NT2/D1 (cell line): ENCODE measurements around the gene CDC40.

Experiments used
- DNase-seq: peaks from one replicate; pipeline ENCODE4 v3.0.0-alpha.2; 2011; ENCODE audit warnings: low read depth, low spot score
- H3K27me3 ChIP-seq: 2 replicates; pipeline ENCODE4 v1.6.0; 2011; ENCODE audit warnings: mild to moderate bottlenecking; ENCODE audit not compliant: insufficient read length, insufficient read depth
- H3K36me3 ChIP-seq: 2 replicates; pipeline ENCODE4 v1.6.1; 2011; ENCODE audit warnings: mild to moderate bottlenecking, low read length, mixed read lengths; ENCODE audit not compliant: insufficient read depth, insufficient read length
- H3K4me1 ChIP-seq: 2 replicates; pipeline ENCODE4 v1.5.1; 2011; ENCODE audit not compliant: insufficient read depth, insufficient read length
- H3K4me3 ChIP-seq: 2 replicates; pipeline ENCODE4 v1.5.1; 2011; ENCODE audit warnings: low read depth; ENCODE audit not compliant: insufficient read length
- H3K9ac ChIP-seq: 2 replicates; pipeline ENCODE4 v1.6.0; 2011; ENCODE audit warnings: low read depth; ENCODE audit not compliant: insufficient read length
- H3K9me3 ChIP-seq: 2 replicates; pipeline ENCODE4 v1.5.1; 2011; ENCODE audit warnings: mild to moderate bottlenecking, low read length; ENCODE audit not compliant: insufficient read depth
- SUZ12 ChIP-seq: IDR thresholded peaks from 2 replicates; pipeline ENCODE4 v1.6.1; 2011; ENCODE audit not compliant: insufficient read length, insufficient read depth; ENCODE audit errors: extremely low read depth
- YY1 ChIP-seq: IDR thresholded peaks from 2 replicates; pipeline ENCODE4 v1.6.1; 2011; ENCODE audit not compliant: insufficient read length, insufficient read depth
- ZNF274 ChIP-seq: IDR thresholded peaks from 2 replicates; pipeline ENCODE4 v1.6.1; 2011; ENCODE audit warnings: mild to moderate bottlenecking, low read depth, low read length

Gene CDC40

DNA sequence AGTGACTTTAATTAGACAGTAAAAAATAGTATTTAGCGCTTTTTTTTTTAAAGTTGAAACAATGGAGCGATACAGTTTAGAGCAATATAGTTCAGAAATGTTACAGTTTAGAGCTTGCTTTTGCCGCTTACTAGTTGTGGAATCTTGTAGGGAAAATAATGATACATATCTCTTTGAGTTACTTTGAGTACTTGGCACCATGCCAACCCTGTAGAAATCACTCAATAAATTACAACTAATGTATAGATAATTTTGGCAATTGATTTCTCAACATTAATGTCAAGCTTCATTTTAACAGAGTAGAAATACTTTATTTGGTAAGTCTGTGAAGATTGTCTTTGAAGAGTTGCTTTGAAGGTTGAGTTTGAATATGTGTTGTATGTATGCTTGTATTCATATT is 27.4 kb downstream of the CDC40 start:
- H3K9me3 ChIP-seq, result no peaks in the 10 kb centered on the region
- H3K4me1 ChIP-seq, result no peaks in the 10 kb centered on the region
- H3K4me3 ChIP-seq, result no peak overlapping the region
- no peaks in the 10 kb centered on the region for H3K27me3 ChIP-seq
- TF ChIP-seq ZNF274, result no peak
- TF ChIP-seq YY1, result no peak
- TF ChIP-seq SUZ12, result no peak
- DNase-seq, result no peak
- H3K36me3 ChIP-seq, result peaks cover 23% of the 10 kb centered on the region
- H3K9ac ChIP-seq, result no peak overlapping the region

DNA sequence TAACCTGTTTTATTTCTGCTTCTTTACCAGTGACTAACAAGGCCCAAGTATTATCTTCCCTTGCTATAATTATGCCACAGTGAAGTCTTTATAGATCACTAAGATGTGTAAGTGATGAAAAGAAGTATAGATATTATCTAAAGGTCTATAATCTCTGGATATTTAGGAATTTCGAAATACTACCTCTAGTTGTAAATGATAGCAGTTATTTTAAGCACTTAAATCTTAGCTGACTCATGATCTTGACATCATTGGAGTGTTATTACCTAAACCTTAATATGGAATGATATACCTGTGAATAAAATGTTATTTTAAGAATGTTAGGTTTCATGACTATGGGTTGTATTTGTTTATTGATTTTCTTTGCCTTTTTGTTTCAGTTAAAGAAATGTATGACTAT is 31.5 kb downstream of the CDC40 start:
- Histone ChIP-seq H3K36me3 (peaks cover 46% of the 10 kb centered on the region), H3K9ac (no peak overlapping the region), H3K4me1 (no peaks in the 10 kb centered on the region), H3K27me3 (no peaks in the 10 kb centered on the region), H3K4me3 (no peak overlapping the region), H3K9me3 (no peaks in the 10 kb centered on the region)
- no peak for DNase-seq
- TF ChIP-seq SUZ12 (no peak), YY1 (no peak), ZNF274 (no peak)

DNA sequence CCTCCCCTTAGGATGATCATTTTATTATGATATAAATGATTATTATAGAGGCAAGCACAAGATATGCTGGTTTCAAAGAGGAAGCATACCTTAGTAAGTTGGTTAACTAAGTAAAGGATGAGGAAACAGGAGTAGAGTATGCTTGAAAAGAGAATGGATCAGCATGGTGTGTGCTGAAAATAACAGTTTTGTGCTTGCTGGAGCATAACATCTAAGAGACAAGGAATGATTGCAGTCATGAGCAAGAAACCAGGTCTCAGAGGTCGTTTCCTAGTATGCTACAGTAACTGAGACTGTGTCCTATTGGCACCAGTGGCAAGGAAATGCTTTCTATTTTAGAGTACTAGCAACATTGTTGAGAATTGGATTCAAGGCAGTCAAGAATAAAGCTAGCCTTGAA is 34.1 kb downstream of the CDC40 start:
- Histone ChIP-seq H3K4me1 (no peaks in the 10 kb centered on the region), H3K9ac (no peak overlapping the region), H3K4me3 (no peak overlapping the region), H3K9me3 (no peaks in the 10 kb centered on the region), H3K27me3 (no peaks in the 10 kb centered on the region), H3K36me3 (peaks cover 54% of the 10 kb centered on the region)
- TF ChIP-seq YY1 (no peak), ZNF274 (no peak), SUZ12 (no peak)
- DNase-seq, result no peak

DNA sequence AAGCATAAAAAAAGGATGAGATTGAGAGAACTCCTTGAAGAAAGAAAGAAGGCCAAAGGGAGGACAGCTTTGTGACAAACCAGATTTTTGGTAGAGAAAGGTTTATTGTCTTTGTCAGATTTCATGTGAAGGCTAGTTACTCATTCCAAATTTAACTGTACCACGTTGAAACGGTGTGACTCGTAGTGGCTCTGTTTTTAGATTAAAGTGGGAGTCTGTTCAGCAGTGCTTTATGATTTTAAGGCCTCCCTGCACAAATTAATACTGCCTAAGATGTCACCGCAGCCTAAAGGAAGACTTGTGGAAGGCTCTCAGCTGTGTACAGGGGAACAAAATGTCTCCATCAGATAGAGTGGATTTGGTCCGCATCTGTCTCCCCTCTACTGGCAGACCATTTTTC is 35.9 kb downstream of the CDC40 start:
- TF ChIP-seq YY1 (no peak), ZNF274 (no peak), SUZ12 (no peak)
- peaks cover 64% of the 10 kb centered on the region for H3K36me3 ChIP-seq

DNA sequence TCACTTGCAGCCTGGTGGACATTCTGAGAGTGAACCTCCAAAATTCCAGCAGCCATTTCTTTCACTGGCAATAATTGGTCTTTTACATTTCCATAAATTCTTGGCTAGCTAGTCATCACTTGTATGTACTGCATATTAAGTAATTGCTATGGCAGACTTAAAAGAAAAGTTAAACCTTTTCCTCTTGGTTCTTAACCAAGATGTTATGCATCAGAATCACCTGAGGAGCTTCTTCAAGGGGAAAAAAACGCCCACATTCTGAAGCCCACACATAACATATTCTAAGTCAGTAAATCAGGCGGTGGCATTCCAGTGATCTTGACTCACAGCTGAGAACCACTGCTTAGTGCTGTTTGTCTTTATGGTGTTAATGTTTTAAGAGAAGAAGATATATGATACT is 37.0 kb downstream of the CDC40 start:
- Histone ChIP-seq H3K4me1 (no peaks in the 10 kb centered on the region), H3K9me3 (no peaks in the 10 kb centered on the region), H3K9ac (no peak overlapping the region), H3K27me3 (no peaks in the 10 kb centered on the region), H3K36me3 (peaks cover 58% of the 10 kb centered on the region), H3K4me3 (no peak overlapping the region)
- TF ChIP-seq SUZ12, result no peak
- no peak for TF ChIP-seq YY1
- no peak for TF ChIP-seq ZNF274
- peak; percentile 2 for DNase-seq

More for the DNA sequence above, 35.9 kb downstream of the CDC40 start:
- no peaks in the 10 kb centered on the region for H3K9me3 ChIP-seq
- no peaks in the 10 kb centered on the region for H3K27me3 ChIP-seq
- no peak overlapping the region for H3K9ac ChIP-seq
- no peak overlapping the region for H3K4me3 ChIP-seq
- DNase-seq, result no peak
- H3K4me1 ChIP-seq, result no peaks in the 10 kb centered on the region

DNA sequence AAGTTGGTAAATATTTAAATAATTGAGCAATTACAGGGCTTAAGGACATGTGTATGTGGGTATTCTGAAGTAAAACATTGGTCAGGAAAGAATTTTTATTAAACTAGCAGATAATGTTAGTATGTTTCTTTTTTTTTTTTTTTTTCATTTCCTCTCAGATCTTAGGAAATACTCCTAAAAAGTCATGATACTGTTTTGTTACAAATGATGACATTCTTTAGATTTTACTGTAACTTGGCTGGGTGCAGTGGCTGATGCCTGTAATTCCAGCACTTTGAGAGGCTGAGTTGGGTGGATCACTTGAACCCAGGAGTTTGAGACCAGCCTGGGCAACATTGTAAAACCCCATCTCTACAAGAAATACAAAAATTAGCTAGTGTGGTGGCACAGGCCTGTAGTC is 41.5 kb downstream of the CDC40 start:
- Histone ChIP-seq H3K9ac (no peak overlapping the region), H3K36me3 (peaks cover 38% of the 10 kb centered on the region), H3K27me3 (no peaks in the 10 kb centered on the region), H3K4me1 (no peaks in the 10 kb centered on the region), H3K9me3 (no peaks in the 10 kb centered on the region), H3K4me3 (no peak overlapping the region)
- DNase-seq, result no peak
- no peak for TF ChIP-seq ZNF274
- TF ChIP-seq YY1, result no peak
- no peak for TF ChIP-seq SUZ12

GRCh38 chr6:110226261-110226660 is 46.0 kb downstream of the CDC40 start:
- Histone ChIP-seq H3K9me3 (no peaks in the 10 kb centered on the region), H3K4me3 (no peak overlapping the region), H3K27me3 (no peaks in the 10 kb centered on the region), H3K4me1 (no peaks in the 10 kb centered on the region), H3K36me3 (peaks cover 24% of the 10 kb centered on the region), H3K9ac (no peak overlapping the region)
- TF ChIP-seq SUZ12 (no peak), ZNF274 (no peak), YY1 (no peak)
- no peak for DNase-seq
